H54 (cell line): ENCODE results near the gene GBX1.

Experiments used
- DNase-seq: peaks from one replicate; pipeline ENCODE4 v3.0.0; 2011; ENCODE audit warnings: low spot score, mixed read lengths; ENCODE audit not compliant: insufficient read length
- FAIRE-seq: peaks from 3 replicates; lab custom pipeline; 2011; peaks lifted over from hg19 to GRCh38; lab: Jason Lieb, UNC
- POLR2A ChIP-seq: IDR thresholded peaks from 2 replicates; pipeline ENCODE4 v1.6.1; 2011; ENCODE audit warnings: low read depth, mild to moderate bottlenecking, low read length

Gene GBX1

GRCh38 chr7:151118108-151119054, 49.1 kb downstream of the GBX1 start:
- DNase-seq = no peak
- no peak for FAIRE-seq
- no peak for TF ChIP-seq POLR2A

DNA sequence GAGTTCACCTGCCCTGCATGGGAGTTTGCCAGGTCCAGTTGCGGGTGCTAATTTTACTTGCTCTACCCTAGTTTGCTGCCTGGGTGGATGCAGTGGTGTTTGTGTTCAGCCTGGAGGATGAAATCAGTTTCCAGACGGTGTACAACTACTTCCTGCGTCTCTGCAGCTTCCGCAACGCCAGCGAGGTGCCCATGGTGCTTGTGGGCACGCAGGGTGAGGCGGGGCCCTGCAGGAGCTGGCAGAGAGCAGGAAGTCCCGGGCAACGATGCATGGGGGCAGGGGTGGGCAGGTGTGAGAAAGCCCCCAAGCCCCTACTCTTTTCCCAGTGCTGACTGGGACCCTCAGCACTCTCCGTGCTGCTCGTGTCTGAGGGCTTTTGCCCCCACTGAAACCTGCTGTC, 49.9 kb downstream of the GBX1 start:
- FAIRE-seq = no peak

DNA sequence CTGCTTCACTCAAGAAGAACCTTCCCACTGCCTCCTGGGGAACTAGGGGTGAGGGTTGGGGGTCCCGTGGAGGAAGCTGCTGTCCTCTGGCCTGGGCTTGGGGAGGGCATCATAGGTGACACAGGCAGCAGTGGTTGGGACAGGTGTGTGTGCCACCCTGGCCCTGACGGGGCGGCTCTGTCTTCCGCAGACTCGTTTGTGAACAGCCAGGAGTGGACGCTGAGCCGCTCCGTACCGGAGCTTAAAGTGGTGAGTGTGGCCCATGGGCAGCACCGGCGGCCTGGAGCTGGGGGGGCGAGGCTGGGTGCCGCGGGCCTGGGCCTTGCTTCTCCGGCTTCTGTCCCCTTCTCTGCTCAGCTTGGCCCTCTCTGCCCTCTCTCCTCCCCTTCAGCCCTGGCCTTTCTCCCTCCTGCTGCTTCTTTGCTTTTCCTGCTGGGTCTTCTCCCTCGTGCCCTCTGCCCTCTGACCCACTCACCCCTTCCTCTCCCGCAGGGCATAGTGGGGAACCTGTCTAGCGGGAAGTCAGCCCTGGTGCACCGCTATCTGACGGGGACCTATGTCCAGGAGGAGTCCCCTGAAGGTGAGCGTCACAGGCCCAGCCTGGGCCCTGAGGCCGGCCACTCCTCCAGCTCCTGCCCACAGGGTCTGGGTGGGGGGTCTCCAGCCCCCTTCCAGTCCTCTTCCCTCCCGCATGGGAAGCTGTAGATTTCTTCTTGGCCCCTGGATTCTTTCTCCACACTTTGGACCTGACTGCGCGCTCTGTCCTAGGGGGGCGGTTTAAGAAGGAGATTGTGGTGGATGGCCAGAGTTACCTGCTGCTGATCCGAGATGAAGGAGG, 50.7 kb downstream of the GBX1 start:
- FAIRE-seq (no peak), DNase-seq (no peak)
- TF ChIP-seq POLR2A = no peak

More for the DNA sequence above, 49.9 kb downstream of the GBX1 start:
- DNase-seq = no peak
- TF ChIP-seq POLR2A = no peak

- no peak for TF ChIP-seq POLR2A
- FAIRE-seq (no peak), DNase-seq (no peak)
These were observed 51.6 kb downstream of the GBX1 start for GRCh38 chr7:151115836-151116418.

GRCh38 chr7:151115121-151115835, 52.2 kb downstream of the GBX1 start:
- TF ChIP-seq POLR2A = no peak
- DNase-seq = no peak
- FAIRE-seq = no peak

DNA sequence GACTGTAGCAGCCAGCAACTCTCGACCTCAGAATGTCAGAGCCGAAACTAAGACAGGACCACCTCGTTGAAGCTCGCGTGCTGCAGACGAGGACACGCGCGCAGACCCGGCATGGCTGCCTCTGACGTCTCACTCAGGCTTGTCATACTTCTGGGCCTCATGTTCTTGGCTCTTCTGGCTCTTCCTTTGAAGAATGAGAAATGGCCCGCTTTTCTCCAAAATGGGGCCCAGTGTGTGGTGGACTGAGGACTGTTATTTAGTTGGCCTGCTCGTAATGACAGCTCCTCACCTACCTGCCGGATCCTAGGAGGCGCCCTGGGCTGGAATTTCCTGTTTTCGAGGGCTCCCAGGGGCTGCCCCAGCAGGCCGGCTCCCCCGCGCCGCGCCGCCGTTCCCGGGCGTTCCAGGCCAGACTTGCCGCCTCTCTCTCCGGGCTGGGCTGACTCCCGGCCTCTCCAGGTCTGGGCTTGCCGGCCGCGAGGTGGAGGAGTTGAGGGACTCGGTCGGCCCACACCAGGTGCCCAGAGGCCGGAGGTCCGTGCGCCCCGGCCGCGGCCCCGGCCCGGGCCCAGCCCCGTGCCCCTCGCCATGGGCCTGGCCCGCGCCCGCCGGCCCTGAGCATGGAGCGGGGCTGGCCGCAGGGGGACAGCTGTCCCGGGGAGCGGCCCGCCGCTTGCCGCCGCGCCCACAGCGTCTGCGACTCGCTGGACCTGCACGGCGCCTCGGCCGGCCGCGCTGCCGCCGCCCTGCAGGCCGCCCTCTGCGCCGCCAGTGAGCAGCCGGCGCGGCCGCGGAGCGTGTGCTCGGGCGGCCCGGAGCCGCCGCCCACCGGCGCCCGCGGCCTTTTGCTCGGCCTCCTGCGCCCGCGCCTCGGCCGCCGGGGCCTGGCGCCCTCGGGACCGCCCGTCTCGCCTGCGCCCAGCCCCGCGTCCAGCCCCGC, 53.1 kb downstream of the GBX1 start:
- DNase-seq (peak; percentile 76), FAIRE-seq (no peak)
- TF ChIP-seq POLR2A = no peak

DNA sequence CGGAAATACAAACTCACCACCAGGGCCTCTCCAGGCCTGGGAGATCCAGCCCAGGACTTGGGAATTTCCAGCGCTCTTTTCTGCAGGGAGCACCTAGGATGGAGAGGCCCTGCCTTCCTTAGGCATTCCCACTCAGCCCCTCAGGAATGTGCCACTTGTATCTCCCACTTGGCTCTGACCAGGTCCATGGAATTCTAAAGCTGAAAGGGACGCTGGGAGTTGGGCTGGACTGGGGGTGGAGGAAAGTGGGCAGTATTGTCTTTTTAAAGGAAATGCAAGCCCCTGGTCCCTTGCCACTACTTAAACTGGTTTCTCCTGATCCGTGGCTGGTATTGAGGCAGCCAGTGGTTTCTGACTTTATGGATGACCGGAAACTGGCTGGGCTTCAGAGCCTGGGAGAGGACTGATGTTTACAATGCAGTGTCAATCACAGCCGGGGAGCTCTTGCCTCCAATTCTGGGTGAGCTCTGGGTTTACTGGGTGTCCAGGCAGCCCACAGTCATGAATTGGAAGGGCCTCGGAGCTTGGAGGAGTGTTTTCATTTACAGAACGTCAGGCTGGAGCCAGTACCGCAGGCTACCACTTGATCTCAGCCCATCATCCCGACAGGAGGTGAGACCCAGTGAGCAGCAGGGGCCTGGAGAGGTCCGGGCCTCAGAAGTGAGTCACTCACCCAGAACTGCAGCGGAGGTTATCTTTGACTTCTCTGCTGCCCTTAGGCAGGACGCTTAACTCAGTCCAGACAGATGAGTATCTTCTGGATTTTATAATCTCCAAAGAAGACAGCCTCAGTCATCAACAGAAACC, 53.9 kb downstream of the GBX1 start:
- TF ChIP-seq POLR2A = no peak
- DNase-seq = peak; percentile 99
- no peak for FAIRE-seq

DNA sequence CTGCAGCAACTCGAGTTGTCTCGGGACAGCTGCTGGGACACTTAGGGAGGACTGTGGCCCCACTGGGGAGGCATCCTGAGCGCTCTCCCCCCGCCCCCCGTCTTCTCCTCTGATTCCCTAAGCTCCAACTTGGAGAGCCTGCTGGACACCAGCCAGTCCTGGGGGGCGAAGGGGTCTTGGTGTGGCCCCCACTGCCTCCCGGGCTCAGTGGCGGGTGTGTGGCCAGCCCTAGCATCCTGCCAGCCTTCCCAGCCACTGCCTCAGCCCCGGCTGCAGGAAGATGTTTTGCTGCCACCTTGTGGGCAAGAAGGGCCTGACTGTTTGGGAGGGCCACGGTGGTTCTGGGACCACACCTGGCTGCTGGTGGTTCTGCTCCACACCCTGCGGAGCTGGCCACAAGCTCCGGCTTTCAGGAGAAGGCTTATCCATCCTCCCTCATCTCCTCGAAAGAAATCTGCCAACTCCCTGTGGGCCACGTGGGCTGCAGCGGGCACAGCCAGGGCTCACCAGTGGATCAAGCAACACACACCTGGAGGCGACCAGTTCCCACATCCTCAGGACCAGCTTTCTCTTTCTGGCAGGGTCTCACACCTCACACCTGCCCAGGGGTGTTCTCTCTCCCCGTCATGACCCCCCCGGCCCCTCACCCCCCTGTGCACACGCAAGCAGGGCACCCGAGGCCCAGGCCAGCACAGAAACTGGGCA, 56.4 kb downstream of the GBX1 start:
- FAIRE-seq = no peak
- peak; percentile 94 for DNase-seq
- TF ChIP-seq POLR2A = no peak

GRCh38 chr7:151110236-151110940, 57.1 kb downstream of the GBX1 start:
- TF ChIP-seq POLR2A = no peak
- DNase-seq (no peak), FAIRE-seq (no peak)
